NCI-H2196 (cell line): Measurements from ENCODE around the gene DNHD1.

Source experiments
- DNase-seq: peaks from one replicate; lab custom pipeline; 2025; ENCODE audit not compliant: unreplicated experiment; lab: John Stamatoyannopoulos, UW

Gene DNHD1

DNA sequence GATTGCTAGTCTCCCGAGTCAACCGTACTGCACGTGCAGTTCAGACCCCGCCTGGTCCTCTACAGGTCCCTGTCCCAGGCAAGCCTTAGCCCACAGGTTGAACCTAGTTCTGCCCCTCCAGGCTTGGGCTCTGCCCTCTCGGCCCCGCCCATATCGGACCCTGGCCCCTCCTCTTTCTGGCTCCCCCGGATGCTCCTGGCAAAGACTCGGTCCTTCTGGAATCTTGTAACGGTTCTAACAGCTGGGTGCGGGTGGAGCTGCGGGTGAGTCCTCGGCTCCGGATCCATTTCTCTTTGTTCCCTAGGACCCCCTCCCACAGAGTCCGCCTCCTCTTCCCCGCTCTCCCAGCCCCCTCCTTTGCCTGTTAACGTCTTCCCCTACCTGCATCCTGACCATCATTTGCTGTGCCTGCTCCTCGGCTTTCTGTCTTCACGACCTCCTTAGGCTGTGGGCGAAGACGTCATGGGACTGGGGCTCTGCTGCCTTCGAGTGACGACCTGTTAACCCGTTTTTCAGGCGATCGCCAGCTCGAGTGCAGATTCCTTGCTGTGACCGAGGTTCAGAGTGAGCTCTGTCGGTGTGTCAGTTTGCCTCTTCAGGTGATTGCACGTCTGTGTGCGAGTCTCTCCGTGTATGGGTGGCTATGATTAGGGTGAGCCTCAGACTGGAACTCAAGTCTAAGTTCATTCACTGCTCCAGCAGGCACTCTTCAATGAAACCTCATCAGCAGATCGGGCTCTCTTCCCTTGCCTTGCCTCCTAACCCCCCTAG, at the start of gene DNHD1:
Gene DNHD1 (plus strand): TSS at position 212 of the 771 bp plus-strand sequence. CDS start 936 bp downstream, outside the sequence.
- DNase-seq: no peak

GRCh38 chr11:6448574-6448973, 48.5 kb upstream of the DNHD1 start:
- DNase-seq: no peak

- DNase-seq: no peak
Observed at GRCh38 chr11:6452219-6452618, 44.9 kb upstream of the DNHD1 start.

- no peak for DNase-seq
Observed at GRCh38 chr11:6453152-6453551, 43.9 kb upstream of the DNHD1 start.

DNA sequence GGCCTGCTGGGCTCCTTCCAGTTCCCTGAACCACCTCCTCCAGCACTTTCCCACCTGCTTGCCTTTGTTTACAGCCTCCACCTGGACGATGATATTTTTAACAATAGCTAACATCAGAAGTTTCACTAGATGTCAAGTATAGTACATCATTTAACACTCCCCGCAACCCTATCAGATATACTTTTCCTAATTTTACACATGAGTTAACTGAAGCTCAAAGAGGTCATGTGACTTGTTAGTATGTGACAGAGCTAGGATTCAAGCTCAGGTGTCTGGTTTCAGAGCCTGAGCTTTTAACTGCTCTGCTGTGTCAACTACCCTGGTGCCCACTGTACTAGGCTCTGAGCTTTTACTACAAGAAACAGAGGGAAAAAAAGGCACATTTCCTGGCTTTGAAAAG, 42.0 kb upstream of the DNHD1 start:
- peak; percentile 8 for DNase-seq

- DNase-seq: no peak
Observed at GRCh38 chr11:6456361-6457073, 40.6 kb upstream of the DNHD1 start.

- DNase-seq: no peak
Observed at GRCh38 chr11:6457581-6458320, 39.3 kb upstream of the DNHD1 start.

GRCh38 chr11:6458352-6459098, 38.6 kb upstream of the DNHD1 start:
- no peak for DNase-seq

- DNase-seq: no peak
Observed at GRCh38 chr11:6459099-6459450, 38.0 kb upstream of the DNHD1 start.

DNA sequence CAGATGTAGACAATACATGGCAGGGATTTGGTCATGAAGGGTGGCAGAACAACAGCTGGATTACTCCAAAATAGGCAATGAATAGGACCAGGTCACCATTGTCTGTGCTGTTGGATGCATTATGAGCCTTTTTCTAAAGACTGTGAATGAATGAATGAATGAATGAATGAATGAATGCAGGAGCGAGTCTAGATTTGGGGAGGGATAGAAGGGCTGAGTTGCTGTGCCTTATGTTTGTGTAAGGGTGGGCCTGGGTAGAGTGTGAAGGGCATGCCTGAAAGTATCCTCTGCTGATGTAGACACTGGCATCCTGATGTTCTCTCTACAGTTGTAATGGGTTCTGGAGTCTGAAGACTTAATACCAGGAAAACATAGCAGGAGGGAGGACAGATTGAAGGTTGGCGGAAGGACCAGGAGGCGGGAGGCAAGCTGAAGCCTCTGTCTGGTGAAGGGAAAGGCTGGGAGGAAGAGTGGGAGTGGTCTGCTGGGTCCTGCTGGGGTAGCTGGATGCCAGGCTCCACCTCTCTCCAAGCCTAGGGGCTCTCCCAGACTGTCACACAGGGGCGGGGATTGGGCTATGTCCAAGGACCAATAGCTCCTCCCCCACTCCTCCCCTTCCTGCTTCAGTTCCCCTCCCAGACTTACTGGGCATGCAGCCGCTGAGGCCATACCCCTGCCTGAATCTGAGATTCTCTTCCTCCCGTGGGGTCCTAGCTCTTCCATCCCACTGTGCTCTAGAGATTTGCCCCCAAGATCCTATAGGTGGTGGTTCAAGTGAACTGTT, 28.2 kb upstream of the DNHD1 start:
- peak; percentile 78 for DNase-seq

- DNase-seq: no peak
Observed at GRCh38 chr11:6469599-6469998, 27.5 kb upstream of the DNHD1 start.

DNA sequence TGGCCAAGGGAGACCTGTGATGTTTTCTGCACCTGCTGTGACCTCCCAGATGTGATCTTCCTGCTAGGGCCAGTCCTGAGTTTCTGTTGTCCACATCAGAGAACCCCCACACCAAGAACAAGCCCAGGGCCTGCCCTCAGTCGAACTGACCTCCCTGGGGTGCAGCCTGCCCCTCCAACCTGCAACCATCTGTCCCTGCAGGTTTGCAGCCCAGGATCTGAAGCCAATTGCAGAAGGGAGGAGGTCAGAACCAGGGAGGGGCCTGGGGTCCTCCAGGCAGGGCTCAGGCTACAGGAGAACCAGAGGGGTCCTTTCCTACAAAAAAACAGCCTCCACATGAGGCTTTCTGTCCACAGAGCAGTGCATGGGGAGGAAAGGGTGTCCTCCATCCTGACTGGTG, 24.1 kb upstream of the DNHD1 start:
- no peak for DNase-seq

GRCh38 chr11:6473451-6474412, 23.3 kb upstream of the DNHD1 start, which contains the start of gene TRIM3:
Gene TRIM3 (minus strand): TSS chr11:6473941. CDS start chr11:6465695, 8,246 bp downstream.
- DNase-seq: peak; percentile 93

DNA sequence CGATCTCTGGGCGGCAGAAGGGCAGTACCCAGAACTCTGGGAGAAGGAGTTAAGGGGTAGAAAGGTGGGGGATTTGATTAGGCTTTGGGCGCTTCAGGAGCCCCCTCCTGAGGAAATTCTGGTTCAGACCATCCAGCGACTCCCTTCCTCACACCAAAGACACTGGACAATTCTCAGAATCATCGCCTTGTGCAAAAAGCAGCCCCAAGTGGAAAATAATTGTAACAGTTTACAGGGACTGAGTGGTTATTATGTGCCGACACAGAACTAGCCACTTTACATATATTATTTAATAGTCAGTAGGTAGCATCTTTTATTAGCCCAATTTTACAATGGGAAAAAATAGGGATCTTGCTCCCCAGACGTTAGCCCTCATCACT, 22.7 kb upstream of the DNHD1 start:
- no peak for DNase-seq

DNA sequence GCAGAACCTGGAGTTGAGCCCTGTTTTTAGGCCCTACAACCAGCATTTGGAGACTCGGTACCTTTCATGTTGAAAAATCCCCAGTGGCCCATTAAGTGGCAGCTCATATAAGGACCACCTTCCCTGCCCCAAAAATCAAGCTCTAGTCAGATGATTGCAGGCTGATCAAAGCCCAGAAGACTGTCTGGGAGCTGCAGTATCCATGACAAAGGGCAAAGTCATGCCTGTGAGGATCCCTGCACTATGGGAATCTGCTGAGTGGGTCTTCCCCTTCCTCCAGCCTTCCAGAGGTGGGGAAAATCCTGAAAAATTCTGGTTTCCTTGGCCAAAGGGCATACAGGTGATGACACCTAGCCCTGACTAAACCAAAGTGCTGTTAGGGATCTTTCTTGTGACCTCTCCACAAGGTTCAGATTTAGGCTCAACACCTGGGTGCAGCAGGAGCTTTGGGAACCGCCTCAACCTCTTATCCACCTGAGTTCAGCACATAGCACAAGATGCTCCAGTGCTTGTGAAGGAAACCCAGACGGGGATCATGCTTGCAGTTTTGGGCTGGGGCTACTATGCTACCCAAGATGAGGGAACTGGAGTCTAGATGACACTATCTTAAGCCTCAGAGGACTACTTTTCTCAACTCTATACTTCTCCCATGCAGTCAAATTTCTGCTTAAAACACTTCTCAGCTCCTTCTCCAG, 22.1 kb upstream of the DNHD1 start:
- DNase-seq: no peak

- peak; percentile 65 for DNase-seq
Observed at GRCh38 chr11:6475936-6476335, 21.1 kb upstream of the DNHD1 start.

DNA sequence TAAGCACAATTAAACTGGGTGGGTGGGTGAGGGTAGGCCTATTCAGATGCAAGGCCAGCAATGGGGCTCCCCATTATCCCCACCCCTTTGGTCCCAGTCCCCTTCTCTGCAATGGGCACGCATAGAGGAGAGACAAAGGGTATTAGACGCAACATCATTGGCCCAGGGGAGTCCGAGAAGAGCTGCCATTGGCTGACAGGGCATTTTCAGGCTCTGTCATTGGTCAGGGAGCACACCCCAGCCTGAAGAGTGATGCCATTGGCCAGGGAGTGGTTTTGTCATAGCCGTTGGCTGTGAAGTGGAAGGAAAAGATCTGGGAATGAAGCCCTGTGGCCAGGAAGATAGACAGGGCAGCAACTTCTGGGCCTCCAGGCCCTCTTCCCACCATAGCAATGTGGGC, 20.5 kb upstream of the DNHD1 start:
- DNase-seq: no peak

GRCh38 chr11:6480299-6480914, 16.7 kb upstream of the DNHD1 start:
- no peak for DNase-seq
